HUES64 (cell line): ENCODE results near the gene MAT2A.

Experiments
- H3K27ac ChIP-seq: 2 replicates; pipeline ENCODE4 v1.7.0; 2013; ENCODE audit warnings: low read depth, low read length, inconsistent platforms
- H3K27me3 ChIP-seq: 2 replicates; pipeline ENCODE4 v1.6.1; 2013; ENCODE audit warnings: mild to moderate bottlenecking, low read length; ENCODE audit not compliant: insufficient read depth
- H3K36me3 ChIP-seq: 2 replicates; pipeline ENCODE4 v1.6.1; 2013; ENCODE audit warnings: mild to moderate bottlenecking, low read length; ENCODE audit not compliant: insufficient read depth
- H3K4me1 ChIP-seq: 2 replicates; pipeline ENCODE4 v1.6.1; 2013; ENCODE audit warnings: mild to moderate bottlenecking, low read length, moderate library complexity; ENCODE audit not compliant: insufficient read depth
- H3K4me3 ChIP-seq: 2 replicates; pipeline ENCODE4 v1.5.1; 2013; ENCODE audit warnings: mild to moderate bottlenecking, low read length, moderate library complexity
- H3K9ac ChIP-seq: 2 replicates; pipeline ENCODE4 v1.6.1; 2013; ENCODE audit warnings: mild to moderate bottlenecking, low read depth, low read length
- H3K9me3 ChIP-seq: 2 replicates; pipeline ENCODE4 v1.6.1; 2013; ENCODE audit warnings: low read depth, low read length; ENCODE audit not compliant: insufficient read depth
- WGBS: fragments of 150-250, 120-280 bp; methylation state at CpG from one replicate; pipeline ENCODE4 v1.1.7; 2013; ENCODE audit warnings: missing lambda C conversion rate; 5-methylcytosine and 5-hydroxymethylcytosine counted together

Gene MAT2A

DNA sequence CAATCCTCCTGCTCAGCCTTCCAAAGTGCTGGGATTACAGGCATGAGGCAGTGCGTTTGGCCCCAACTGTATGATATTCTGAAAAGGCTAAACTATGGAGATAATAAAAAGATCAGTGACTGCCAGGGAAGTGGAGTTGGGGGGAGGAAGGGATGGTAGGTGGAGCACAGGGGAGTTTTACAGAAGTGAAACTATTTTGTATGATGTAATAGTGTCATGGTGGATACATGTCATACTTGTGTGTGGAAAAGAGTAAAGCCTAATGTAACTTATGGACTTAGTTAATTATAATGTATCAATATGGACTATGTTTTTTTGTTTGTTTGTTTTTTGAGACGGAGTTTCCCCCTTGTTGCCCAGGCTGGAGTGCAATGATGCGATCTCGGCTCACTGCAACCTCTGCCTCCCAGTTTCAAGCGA, 25.2 kb downstream of the MAT2A start:
- WGBS, result 90% methylated on average over 5 of the region's 5 CpGs
- peaks cover under 1% of the 10 kb centered on the region; the same call in 1 of the 2 replicates for H3K36me3 ChIP-seq
- H3K4me3 ChIP-seq, result no peak overlapping the region
- peaks cover 24% of the 10 kb centered on the region for H3K27me3 ChIP-seq
- H3K27ac ChIP-seq, result no peak overlapping the region
- H3K9me3 ChIP-seq, result no peaks in the 10 kb centered on the region
- no peaks in the 10 kb centered on the region for H3K4me1 ChIP-seq
- H3K9ac ChIP-seq, result no peak overlapping the region

DNA sequence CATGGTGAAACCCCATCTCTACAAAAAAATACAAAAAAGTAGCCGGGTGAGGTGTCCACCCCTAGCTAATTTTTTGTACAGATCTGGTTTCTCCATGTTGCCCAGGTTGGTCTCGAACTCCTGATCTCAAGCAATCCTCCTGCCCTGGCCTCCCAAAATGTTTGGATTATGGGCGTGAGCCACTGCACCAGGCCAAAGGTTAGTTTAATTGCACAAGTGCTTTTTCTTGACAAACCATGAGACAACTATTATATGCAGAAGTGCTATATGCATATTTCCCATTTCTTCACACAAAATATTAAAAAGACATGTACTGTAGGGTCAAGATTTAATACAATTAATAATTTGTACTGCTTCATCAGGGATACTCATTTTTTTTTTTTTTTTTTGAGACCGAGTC, 27.3 kb downstream of the MAT2A start:
- 92% methylated on average over 4 of the region's 4 CpGs for WGBS
- no peaks in the 10 kb centered on the region for H3K4me1 ChIP-seq
- no peaks in the 10 kb centered on the region for H3K9me3 ChIP-seq

DNA sequence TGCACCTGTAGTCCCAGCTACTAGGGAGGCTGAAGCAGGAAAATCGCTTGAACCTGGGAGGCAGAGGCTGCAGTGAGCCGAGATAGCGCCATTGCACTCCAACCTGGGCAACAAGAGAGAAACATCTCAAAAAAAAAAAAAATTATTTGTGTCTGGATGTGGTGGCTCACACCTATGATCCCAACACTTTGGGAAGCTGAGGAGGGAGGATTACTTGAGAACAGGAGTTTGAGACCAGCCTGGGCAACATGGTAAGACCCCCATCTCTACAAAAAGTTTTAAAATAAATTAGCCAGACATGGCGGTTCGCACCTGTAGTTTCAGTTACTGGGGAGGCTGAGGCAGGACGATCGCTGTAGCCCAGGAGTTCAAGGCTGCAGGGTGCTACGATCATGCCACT, 36.8 kb downstream of the MAT2A start:
- Histone ChIP-seq H3K27me3 (peaks cover 52% of the 10 kb centered on the region), H3K9ac (no peak overlapping the region), H3K36me3 (no peaks in the 10 kb centered on the region), H3K4me1 (peaks cover 27% of the 10 kb centered on the region), H3K27ac (no peak overlapping the region), H3K4me3 (no peak overlapping the region), H3K9me3 (no peaks in the 10 kb centered on the region)
- 92% methylated on average over 8 of the region's 8 CpGs for WGBS

More for the DNA sequence above, 27.3 kb downstream of the MAT2A start:
- Histone ChIP-seq H3K36me3 (no peaks in the 10 kb centered on the region), H3K27ac (no peak overlapping the region), H3K9ac (no peak overlapping the region), H3K27me3 (peaks cover 43% of the 10 kb centered on the region), H3K4me3 (no peak overlapping the region)

DNA sequence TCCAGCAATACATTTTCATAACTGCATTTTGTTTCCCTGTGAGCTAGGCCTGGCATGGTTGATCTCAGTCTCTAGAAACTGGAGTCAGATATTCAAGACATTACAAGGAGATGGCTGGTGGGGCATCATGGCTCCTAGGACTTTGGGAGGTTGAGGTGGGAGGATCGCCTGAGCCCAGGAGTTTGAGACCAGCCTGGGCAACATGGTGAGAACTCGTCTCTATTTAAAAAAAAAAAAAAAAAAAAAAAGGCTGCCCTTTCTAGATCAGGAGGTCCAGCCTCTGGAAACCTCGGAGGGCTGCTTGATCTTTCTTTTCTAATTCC, 38.1 kb downstream of the MAT2A start:
- 39% methylated on average over 3 of the region's 3 CpGs for WGBS
- H3K36me3 ChIP-seq, result no peaks in the 10 kb centered on the region
- H3K4me1 ChIP-seq, result peaks cover 27% of the 10 kb centered on the region
- peak overlapping the region; percentile 61; the same call in 1 of the 2 replicates for H3K4me3 ChIP-seq
- H3K9me3 ChIP-seq, result no peaks in the 10 kb centered on the region
- H3K9ac ChIP-seq, result no peak overlapping the region
- no peak overlapping the region for H3K27ac ChIP-seq
- H3K27me3 ChIP-seq, result peaks cover 44% of the 10 kb centered on the region

DNA sequence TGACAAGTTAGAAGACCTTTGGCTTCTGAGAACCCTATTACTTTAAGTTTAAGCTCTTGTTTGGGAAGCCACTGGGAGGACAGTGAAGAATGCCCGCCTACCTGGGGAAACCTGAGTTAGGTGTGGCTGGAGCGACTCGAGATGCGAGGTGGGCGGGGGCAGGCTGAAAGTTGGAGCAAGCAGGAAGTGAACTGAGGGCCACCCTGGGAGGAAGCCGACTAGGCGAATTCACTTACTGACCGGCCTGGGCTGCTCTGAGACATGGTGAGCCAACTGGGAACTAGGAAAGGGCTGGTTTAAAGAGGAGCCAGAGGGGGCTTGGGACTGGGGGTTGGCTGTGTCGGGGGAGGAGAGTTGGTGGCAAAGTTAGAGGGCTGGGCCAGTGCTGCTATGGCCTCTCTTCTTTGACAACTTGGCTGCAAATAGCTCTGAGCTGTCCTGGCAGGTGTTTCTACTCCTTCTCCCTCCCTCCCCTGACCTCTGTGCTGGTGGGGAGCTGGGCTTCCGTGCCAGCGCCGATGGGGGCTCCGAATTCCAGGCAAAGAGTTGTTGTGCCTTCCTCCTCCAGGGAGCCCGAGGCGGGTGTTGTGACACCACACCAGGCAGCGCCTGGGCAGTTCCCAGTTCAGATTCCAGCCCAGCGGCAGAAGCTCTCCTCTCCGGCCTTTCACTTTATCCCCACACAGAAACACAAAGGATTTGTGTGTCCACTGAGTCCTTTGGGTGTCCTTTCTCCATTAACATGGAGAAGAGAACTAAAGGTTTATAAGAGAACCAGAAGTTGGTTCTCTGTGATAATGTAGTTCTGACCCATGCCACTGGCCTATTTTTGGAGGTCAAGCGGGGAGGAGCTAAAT, 38.6 kb downstream of the MAT2A start, which contains the start of gene VAMP8:
Gene VAMP8 (plus strand): TSS at position 201 of the 857 bp plus-strand sequence. CDS start 61 bp downstream, at position 262.
- H3K27ac ChIP-seq, result peak within 1 kb of the TSS; percentile 63
- peaks cover 44% of the 10 kb centered on the region for H3K27me3 ChIP-seq
- H3K36me3 ChIP-seq, result no peaks in the 10 kb centered on the region
- 11% methylated on average over 19 of the region's 19 CpGs for WGBS
- no peaks in the 10 kb centered on the region for H3K9me3 ChIP-seq
- H3K4me1 ChIP-seq, result peaks cover 27% of the 10 kb centered on the region
- peak within 1 kb of the TSS; percentile 61 for H3K4me3 ChIP-seq
- peak within 1 kb of the TSS; percentile 35 for H3K9ac ChIP-seq

DNA sequence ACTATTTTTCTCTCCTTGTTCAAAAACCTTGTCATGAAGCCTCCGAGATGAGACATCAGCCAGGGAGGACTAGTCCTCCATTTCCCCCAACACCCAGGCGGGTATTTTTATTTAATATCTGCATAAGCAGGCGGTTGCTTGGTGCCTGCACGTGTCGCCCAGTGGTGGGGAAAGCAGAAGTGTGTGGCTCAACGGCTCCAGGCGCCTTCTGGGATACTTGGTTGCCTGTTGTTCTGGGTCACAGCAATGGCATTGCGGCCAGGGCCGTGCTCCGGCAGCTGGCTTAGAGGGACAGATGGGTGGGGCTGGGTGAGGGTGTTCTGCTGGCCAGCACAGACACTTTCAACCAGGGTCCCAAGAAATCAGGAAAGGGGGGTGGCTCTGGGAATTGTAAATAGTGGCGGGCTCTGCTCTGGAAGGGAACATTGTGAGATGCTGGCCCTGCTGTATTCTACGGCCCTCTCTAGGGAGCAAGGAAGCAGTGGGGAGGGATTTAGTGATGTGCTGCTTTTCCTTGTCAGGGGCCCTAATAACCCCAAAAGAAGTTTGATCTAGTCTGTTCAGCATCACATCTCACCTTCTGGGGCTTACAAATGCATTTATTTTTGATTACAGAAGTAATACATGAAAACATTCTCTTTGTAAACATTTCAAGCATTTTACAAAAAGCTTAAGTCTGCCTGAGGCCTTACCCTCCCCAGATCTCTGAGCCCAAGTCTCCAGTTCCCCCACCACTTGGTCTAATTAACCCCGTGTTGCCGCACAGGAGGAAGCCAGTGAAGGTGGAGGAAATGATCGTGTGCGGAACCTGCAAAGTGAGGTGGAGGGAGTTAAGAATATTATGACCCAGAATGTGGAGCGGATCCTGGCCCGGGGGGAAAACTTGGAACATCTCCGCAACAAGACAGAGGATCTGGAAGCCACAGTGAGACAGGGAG, 39.5 kb downstream of the MAT2A start:
- Histone ChIP-seq H3K27ac (peak overlapping the region; percentile 66; the same call in 1 of the 2 replicates), H3K27me3 (peaks cover 44% of the 10 kb centered on the region), H3K9ac (no peak overlapping the region), H3K36me3 (no peaks in the 10 kb centered on the region), H3K4me1 (peaks cover 27% of the 10 kb centered on the region), H3K4me3 (peak overlapping the region; percentile 61), H3K9me3 (no peaks in the 10 kb centered on the region)
- WGBS, result 40% methylated on average over 19 of the region's 19 CpGs

DNA sequence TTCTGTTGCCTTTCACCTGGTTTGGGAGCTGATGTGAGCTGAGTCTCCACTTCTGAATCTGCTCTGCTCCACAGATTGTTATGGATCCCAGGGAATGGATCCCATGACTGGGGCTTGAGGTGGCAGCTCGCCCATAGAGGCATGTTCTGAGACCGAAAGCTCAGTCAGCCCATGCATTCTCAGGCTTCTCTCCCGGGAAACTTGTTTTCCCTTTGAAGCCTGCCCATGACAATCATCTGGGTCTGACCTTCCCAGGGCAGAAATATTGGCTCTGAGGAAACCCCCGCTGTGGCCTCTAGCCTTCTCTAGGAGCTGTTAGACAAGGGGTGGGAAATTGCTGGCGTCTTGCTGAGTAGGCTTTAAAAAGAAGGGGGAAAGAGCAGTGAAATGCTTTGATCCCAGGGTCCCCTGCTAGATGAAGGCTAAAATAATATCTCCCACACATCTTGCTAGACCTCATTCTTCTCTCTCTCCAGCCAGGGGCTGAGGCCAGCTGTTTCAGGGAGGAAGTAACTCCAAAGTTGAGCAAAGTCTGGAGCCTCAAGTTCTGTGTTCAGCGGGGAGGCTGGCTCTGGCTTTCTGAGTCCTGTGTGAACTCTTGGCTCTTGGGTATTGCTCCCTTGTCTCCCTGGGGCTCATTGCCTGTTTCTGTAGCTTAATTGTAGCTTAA, 40.4 kb downstream of the MAT2A start:
- Histone ChIP-seq H3K9me3 (no peaks in the 10 kb centered on the region), H3K9ac (no peak overlapping the region), H3K27me3 (peaks cover 46% of the 10 kb centered on the region), H3K4me3 (no peak overlapping the region; the same call in 1 of the 2 replicates), H3K4me1 (peaks cover 27% of the 10 kb centered on the region), H3K27ac (peak overlapping the region; percentile 66; the same call in 1 of the 2 replicates), H3K36me3 (no peaks in the 10 kb centered on the region)
- WGBS, result 15% methylated on average over 6 of the region's 6 CpGs

DNA sequence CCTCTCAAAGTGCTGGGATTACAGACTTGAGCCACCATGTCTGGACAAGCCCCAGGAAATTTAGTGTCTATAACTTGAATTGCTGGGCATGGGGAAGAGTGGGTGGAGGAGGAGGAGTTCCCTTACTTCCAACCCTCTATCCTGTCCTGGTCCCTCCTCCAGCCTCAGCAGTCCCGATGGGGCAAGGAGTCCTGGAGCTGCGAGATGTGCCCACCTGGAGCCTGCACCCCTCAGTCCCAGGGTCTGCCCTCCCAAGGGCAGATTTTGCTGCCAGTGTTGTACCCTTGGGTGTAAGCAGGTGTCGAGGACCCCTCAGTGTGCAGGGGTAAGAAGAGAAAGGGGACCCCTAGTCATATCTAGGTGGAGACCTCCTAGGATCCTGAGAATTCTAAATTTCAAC, 41.2 kb downstream of the MAT2A start:
- Histone ChIP-seq H3K27me3 (peaks cover 49% of the 10 kb centered on the region), H3K36me3 (no peaks in the 10 kb centered on the region), H3K9me3 (no peaks in the 10 kb centered on the region), H3K9ac (no peak overlapping the region), H3K4me1 (peaks cover 33% of the 10 kb centered on the region), H3K27ac (no peak overlapping the region), H3K4me3 (no peak overlapping the region)
- WGBS, result 72% methylated on average over 3 of the region's 3 CpGs

DNA sequence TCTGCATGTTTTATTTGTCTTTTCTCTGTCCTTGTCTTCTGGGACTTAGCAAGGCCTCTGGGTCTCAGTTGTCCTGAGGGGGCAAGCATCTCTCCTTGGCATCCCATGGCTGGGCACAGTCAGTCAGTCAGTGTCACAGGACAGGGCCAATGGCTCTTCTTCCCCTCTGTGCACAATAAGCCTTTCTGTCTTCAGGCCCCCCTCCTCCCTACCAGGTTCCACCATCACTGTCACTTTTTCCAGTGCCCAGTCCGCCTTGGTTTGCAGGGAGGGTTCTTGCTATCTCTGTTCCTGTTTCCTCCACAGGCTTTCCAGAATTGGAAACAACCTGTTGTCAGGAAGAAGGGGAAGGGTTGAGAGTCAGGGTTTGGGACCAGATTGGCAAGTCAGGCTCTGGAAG, 43.5 kb downstream of the MAT2A start:
- Histone ChIP-seq H3K36me3 (no peaks in the 10 kb centered on the region), H3K9ac (no peak overlapping the region), H3K27ac (no peak overlapping the region), H3K27me3 (peaks cover 49% of the 10 kb centered on the region), H3K4me1 (peaks cover 37% of the 10 kb centered on the region), H3K9me3 (no peaks in the 10 kb centered on the region), H3K4me3 (no peak overlapping the region)
- 91% methylated on average over 1 of the region's 1 CpG for WGBS

DNA sequence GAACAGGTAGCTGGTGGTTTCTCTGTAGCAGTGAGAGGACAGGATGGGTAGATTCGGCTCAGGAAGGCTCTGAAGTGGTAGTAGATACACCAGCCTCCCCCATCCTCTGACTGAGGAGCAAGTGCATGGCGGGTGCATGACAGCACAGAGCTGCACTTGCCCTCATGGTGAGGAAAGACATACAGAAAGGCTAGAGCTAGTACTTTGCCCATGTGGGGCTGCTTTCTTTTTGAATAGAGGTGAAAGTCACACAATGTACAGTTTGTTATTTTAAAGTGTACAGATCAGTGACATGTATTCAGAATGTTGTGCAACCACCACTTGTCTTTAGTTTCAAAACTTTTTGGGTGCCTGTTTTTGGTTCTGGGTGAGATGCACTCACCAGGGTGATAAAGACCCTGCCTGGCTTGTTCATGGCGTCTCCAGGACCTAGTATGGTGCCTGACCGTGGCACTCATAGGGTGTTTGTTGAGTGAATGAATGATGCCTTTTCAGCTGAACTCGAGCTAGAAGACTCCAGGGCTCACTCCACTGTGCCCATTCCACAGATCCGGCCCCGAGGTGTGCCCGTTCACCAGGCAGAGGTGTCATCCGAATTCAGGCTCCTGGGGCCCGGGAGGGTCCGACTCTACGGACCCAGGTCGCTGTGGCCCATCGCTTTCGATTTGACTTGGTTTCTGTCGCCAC, 44.8 kb downstream of the MAT2A start:
- no peaks in the 10 kb centered on the region for H3K9me3 ChIP-seq
- peak overlapping the region; percentile 54 for H3K4me3 ChIP-seq
- no peak overlapping the region for H3K27ac ChIP-seq
- H3K9ac ChIP-seq, result no peak overlapping the region
- H3K36me3 ChIP-seq, result no peaks in the 10 kb centered on the region
- peaks cover 49% of the 10 kb centered on the region for H3K27me3 ChIP-seq
- peaks cover 24% of the 10 kb centered on the region for H3K4me1 ChIP-seq
- WGBS, result 92% methylated on average over 16 of the region's 16 CpGs
